CD4-positive, alpha-beta T cell (primary cell): ENCODE measurements around the gene PTPRD. TPM values are rescaled to one million over a fixed set of nuclear protein-coding genes. Genes with fewer than 3 reads are reported as not detected.

Experiments
- ATAC-seq: fragments of 200-7000 bp; cut with Tn5 transposase; one replicate; pipeline ENCODE4 v1.10.0; 2022; ENCODE audit warnings: mild to moderate bottlenecking; ENCODE audit not compliant: poor library complexity
- CTCF ChIA-PET: fragments of 350-600 bp; sonication (Branson Sonifier 250); formaldehyde crosslinking; loops from one replicate; lab custom pipeline; 2021; ENCODE audit warnings: antibody characterized with exemption, inconsistent platforms; lab: Charles Lee
- POLR2A ChIA-PET: fragments of 350-600 bp; sonication (Branson Sonifier 250); formaldehyde crosslinking; loops from one replicate; lab custom pipeline; 2021; ENCODE audit warnings: antibody characterized with exemption, inconsistent platforms; lab: Charles Lee
- DNase-seq, 14 experiments: peaks; one replicate each; pipeline ENCODE4 v3.0.0-alpha.2; 2013 to 2020; ENCODE audit warnings: mixed read lengths in 2 of 14
- H3K27ac ChIP-seq, 2 donors: one replicate each; pipeline versions ENCODE4 v1.5.1 to v1.7.0; 2013; ENCODE audit warnings: low read length in 2 of 2, low read depth in 1 of 2, mild to moderate bottlenecking in 1 of 2
- H3K27me3 ChIP-seq, 2 experiments: 1 replicate in 1 of 2; 2 replicates in 1 of 2; pipeline versions ENCODE4 v1.6.1 to v1.7.0; 2013; ENCODE audit warnings: low read length in 2 of 2, control low read depth in 1 of 2, mild to moderate bottlenecking in 1 of 2, moderate library complexity in 1 of 2; ENCODE audit not compliant: insufficient read depth in 2 of 2, control insufficient read depth in 1 of 2
- H3K36me3 ChIP-seq: one replicate; pipeline ENCODE4 v1.6.1; 2013; ENCODE audit warnings: low read length, control low read depth; ENCODE audit not compliant: insufficient read depth
- H3K4me1 ChIP-seq: one replicate; pipeline ENCODE4 v1.6.1; 2013; ENCODE audit warnings: low read length, control low read depth; ENCODE audit not compliant: insufficient read depth
- H3K4me3 ChIP-seq: one replicate; pipeline ENCODE4 v1.5.1; 2013; ENCODE audit warnings: mild to moderate bottlenecking, low read length, moderate library complexity
- H3K9me3 ChIP-seq, 2 experiments: 1 replicate in 1 of 2; 2 replicates in 1 of 2; pipeline versions ENCODE4 v1.6.1 to v1.7.0; 2013; ENCODE audit warnings: low read length in 2 of 2, mild to moderate bottlenecking in 2 of 2, control low read depth in 1 of 2, moderate library complexity in 1 of 2; ENCODE audit not compliant: control insufficient read depth in 1 of 2, insufficient read depth in 1 of 2
- H3K27ac Mint-ChIP-seq: one replicate; pipeline ENCODE4 v1.8.0; 2020; ENCODE audit warnings: mixed read lengths
- H3K27me3 Mint-ChIP-seq: one replicate; pipeline ENCODE4 v1.8.0; 2021; ENCODE audit warnings: mixed read lengths
- H3K36me3 Mint-ChIP-seq: one replicate; pipeline ENCODE4 v1.8.0; 2021; ENCODE audit warnings: low read depth, mixed read lengths
- H3K4me1 Mint-ChIP-seq: one replicate; pipeline ENCODE4 v1.8.0; 2021; ENCODE audit warnings: low read depth, mixed read lengths
- H3K4me3 Mint-ChIP-seq: one replicate; pipeline ENCODE4 v1.8.0; 2020; ENCODE audit warnings: mild to moderate bottlenecking, mixed read lengths
- H3K9me3 Mint-ChIP-seq: one replicate; pipeline ENCODE4 v1.8.0; 2020; ENCODE audit warnings: mixed read lengths
- CTCF ChIP-seq: fragments of 200-600 bp; IDR thresholded peaks from one replicate; pipeline ENCODE4 v1.8.0; 2022; ENCODE audit warnings: antibody characterized with exemption, mild to moderate bottlenecking
- intact Hi-C, 2 experiments: fragments of 100-400 bp; cut with DNase I in 1 of 2; cut with micrococcal nuclease in 1 of 2; formaldehyde crosslinking; loops; one replicate each; pipeline versions ENCODE4 v1.15.1 to v1.9.0; 2023 to 2025; cut with DNase I, micrococcal nuclease
- total RNA-seq, 174 experiments: library from RNA in 2 of 174; stranded (reverse) in 2 of 174; gene quantifications; one replicate each; pipeline ENCODE4 v1.2.3 and lab custom pipeline; 2021 to 2026

The PTPRD gene
- total RNA-seq, 2 experiments from 2014 or later, result not detected

GRCh38 chr9:8648271-8648845 lies 1964.4 kb downstream of the PTPRD start:
- H3K36me3 ChIP-seq, result no peaks in the 10 kb centered on the region
- no peak for TF ChIP-seq CTCF
- H3K9me3 Mint-ChIP-seq, result no peaks in the 10 kb centered on the region
- no peak overlapping the region for H3K4me3 Mint-ChIP-seq
- no peak overlapping the region for H3K27ac ChIP-seq
- no peak overlapping the region for H3K4me3 ChIP-seq
- no peaks in the 10 kb centered on the region for H3K36me3 Mint-ChIP-seq
- intact Hi-C loops, result no loop called here
- H3K9me3 ChIP-seq, result peaks cover 0 to 11% of the 10 kb centered on the region in 2 experiments
- CTCF ChIA-PET, result no interaction called here
- H3K27me3 ChIP-seq, result no peaks in the 10 kb centered on the region
- no peaks in the 10 kb centered on the region for H3K4me1 ChIP-seq
- no peaks in the 10 kb centered on the region for H3K27me3 Mint-ChIP-seq
- ATAC-seq, result no peak
- H3K27ac Mint-ChIP-seq, result no peak overlapping the region
- no peak for DNase-seq
- H3K4me1 Mint-ChIP-seq, result no peaks in the 10 kb centered on the region
- POLR2A ChIA-PET, result no interaction called here

GRCh38 chr9:8647824-8648223 lies 1965.0 kb downstream of the PTPRD start:
- Histone ChIP-seq H3K4me1 (no peaks in the 10 kb centered on the region), H3K27ac (no peak overlapping the region), H3K36me3 (no peaks in the 10 kb centered on the region), H3K9me3 (peaks cover 0 to 12% of the 10 kb centered on the region in 2 experiments), H3K27me3 (no peaks in the 10 kb centered on the region), H3K4me3 (no peak overlapping the region)
- CTCF ChIA-PET, result no interaction called here
- POLR2A ChIA-PET, result no interaction called here
- no peak for DNase-seq
- no peak overlapping the region for H3K27ac Mint-ChIP-seq
- TF ChIP-seq CTCF, result no peak
- no peaks in the 10 kb centered on the region for H3K4me1 Mint-ChIP-seq
- no peaks in the 10 kb centered on the region for H3K9me3 Mint-ChIP-seq
- no peaks in the 10 kb centered on the region for H3K27me3 Mint-ChIP-seq
- no peaks in the 10 kb centered on the region for H3K36me3 Mint-ChIP-seq
- intact Hi-C loops, result no loop called here
- no peak overlapping the region for H3K4me3 Mint-ChIP-seq
- ATAC-seq, result no peak

- intact Hi-C loops, result no loop called here
- no peak for ATAC-seq
- Mint-ChIP-seq H3K36me3 (no peaks in the 10 kb centered on the region), H3K9me3 (no peaks in the 10 kb centered on the region), H3K4me3 (no peak overlapping the region), H3K4me1 (no peaks in the 10 kb centered on the region), H3K27me3 (no peaks in the 10 kb centered on the region), H3K27ac (no peak overlapping the region)
- no peaks in the 10 kb centered on the region for H3K36me3 ChIP-seq
- no peak overlapping the region for H3K27ac ChIP-seq
- no peaks in the 10 kb centered on the region for H3K4me1 ChIP-seq
- no peak for TF ChIP-seq CTCF
- H3K9me3 ChIP-seq, result peaks cover 0 to 12% of the 10 kb centered on the region in 2 experiments
- CTCF ChIA-PET, result no interaction called here
- POLR2A ChIA-PET, result interaction anchor here (0.7 kb wide), 1 partner anchor 981 kb away, joined by 3 read pairs; no protein-coding TSS in a partner anchor
- no peak overlapping the region for H3K4me3 ChIP-seq
- no peak for DNase-seq
- no peaks in the 10 kb centered on the region for H3K27me3 ChIP-seq
Measured at GRCh38 chr9:8644571-8644970, 1968.2 kb downstream of the PTPRD start.
